CD4-positive, CD25-positive, alpha-beta regulatory T cell (primary cell): Measurements from ENCODE around the gene BRINP3. TPM values are rescaled to one million over a fixed set of nuclear protein-coding genes. Genes with fewer than 3 reads are reported as not detected.

Experiments
- ATAC-seq, 2 donors: fragments of 150-1000 bp; cut with Tn5 transposase; one replicate each; pipeline ENCODE4 v1.10.0; 2021; ENCODE audit warnings: low read depth in 2 of 2, moderate number of reproducible peaks in 2 of 2, moderate library complexity in 1 of 2
- DNase-seq, 3 donors: peaks; one replicate each; pipeline versions ENCODE4 v3.0.0 to v3.0.0-alpha.2; 2012 to 2022; ENCODE audit warnings: mixed read lengths in 1 of 3
- H3K27ac ChIP-seq: one replicate; pipeline ENCODE4 v1.7.0; 2013; ENCODE audit warnings: mild to moderate bottlenecking, low read length; ENCODE audit not compliant: insufficient read depth, poor library complexity, severe bottlenecking
- H3K27me3 ChIP-seq: one replicate; pipeline ENCODE4 v1.7.0; 2013; ENCODE audit warnings: low read length; ENCODE audit not compliant: control insufficient read depth, insufficient read depth
- H3K36me3 ChIP-seq: one replicate; pipeline ENCODE4 v1.7.0; 2013; ENCODE audit warnings: mild to moderate bottlenecking, low read length, moderate library complexity; ENCODE audit not compliant: control insufficient read depth, insufficient read depth
- H3K4me1 ChIP-seq: 2 replicates; pipeline ENCODE4 v1.7.0; 2013; ENCODE audit warnings: mild to moderate bottlenecking, low read length; ENCODE audit not compliant: insufficient read depth, control insufficient read depth, poor library complexity, severe bottlenecking
- H3K4me3 ChIP-seq: one replicate; pipeline ENCODE4 v1.7.0; 2013; ENCODE audit warnings: low read depth, mild to moderate bottlenecking, low read length, moderate library complexity
- H3K9me3 ChIP-seq, 2 experiments: 1 replicate in 1 of 2; 2 replicates in 1 of 2; pipeline ENCODE4 v1.7.0; 2013; ENCODE audit warnings: low read length in 2 of 2, mild to moderate bottlenecking in 1 of 2, moderate library complexity in 1 of 2; ENCODE audit not compliant: control insufficient read depth in 2 of 2
- H3K27ac Mint-ChIP-seq, 3 donors: one replicate each; pipeline ENCODE4 v1.8.0; 2020 to 2022; ENCODE audit warnings: mild to moderate bottlenecking in 3 of 3, mixed read lengths in 3 of 3, moderate library complexity in 2 of 3
- H3K27me3 Mint-ChIP-seq: one replicate; pipeline ENCODE4 v1.8.0; 2022; ENCODE audit warnings: mild to moderate bottlenecking, mixed read lengths
- H3K36me3 Mint-ChIP-seq: one replicate; pipeline ENCODE4 v1.8.0; 2020; ENCODE audit warnings: mixed read lengths
- H3K4me1 Mint-ChIP-seq, 4 donors: one replicate each; pipeline ENCODE4 v1.8.0; 2020 to 2022; ENCODE audit warnings: mixed read lengths in 4 of 4, mild to moderate bottlenecking in 1 of 4
- H3K4me3 Mint-ChIP-seq, 4 donors: one replicate each; pipeline ENCODE4 v1.8.0; 2020 to 2022; ENCODE audit warnings: mild to moderate bottlenecking in 4 of 4, mixed read lengths in 4 of 4, moderate library complexity in 3 of 4
- H3K9me3 Mint-ChIP-seq, 7 donors: one replicate each; pipeline ENCODE4 v1.8.0; 2020 to 2022; ENCODE audit warnings: mixed read lengths in 7 of 7, mild to moderate bottlenecking in 3 of 7, moderate library complexity in 2 of 7
- polyA plus RNA-seq, 4 donors: library from polyadenylated mRNA; unstranded; fragments of 300-500 nt; fragmentation: Illumina TruSeq; gene quantifications; one replicate each; pipeline ENCODE4 v1.2.3, GENCODE V29; 2021
- total RNA-seq: library from RNA; stranded (reverse); gene quantifications from one replicate; pipeline ENCODE4 v1.2.3, GENCODE V29; 2022

BRINP3 gene
- total and polyA plus RNA-seq, 5 donors from 2014 or later = not detected

- no peak overlapping the region for H3K4me3 Mint-ChIP-seq
- H3K36me3 ChIP-seq = no peaks in the 10 kb centered on the region
These were observed 74.3 kb downstream of the BRINP3 start for GRCh38 chr1:190403402-190403801.

GRCh38 chr1:190399233-190399632, 78.4 kb downstream of the BRINP3 start:
- H3K9me3 Mint-ChIP-seq = peaks cover 4 to 15% (median 5%) of the 10 kb centered on the region in 7 donors
- no peaks in the 10 kb centered on the region for H3K4me1 Mint-ChIP-seq
- H3K27ac Mint-ChIP-seq = no peak overlapping the region
- Histone ChIP-seq H3K4me1 (no peaks in the 10 kb centered on the region), H3K36me3 (no peaks in the 10 kb centered on the region), H3K27ac (no peak overlapping the region), H3K4me3 (no peak overlapping the region), H3K9me3 (no peaks in the 10 kb centered on the region), H3K27me3 (no peaks in the 10 kb centered on the region)
- no peak for ATAC-seq
- H3K36me3 Mint-ChIP-seq = no peaks in the 10 kb centered on the region
- H3K4me3 Mint-ChIP-seq = no peak overlapping the region
- no peak for DNase-seq
- H3K27me3 Mint-ChIP-seq = no peaks in the 10 kb centered on the region

More at GRCh38 chr1:190403402-190403801, 74.3 kb downstream of the BRINP3 start:
- no peak for DNase-seq
- no peaks in the 10 kb centered on the region for H3K27me3 Mint-ChIP-seq
- Histone ChIP-seq H3K4me1 (no peaks in the 10 kb centered on the region), H3K27ac (no peak overlapping the region), H3K9me3 (no peaks in the 10 kb centered on the region), H3K27me3 (no peaks in the 10 kb centered on the region), H3K4me3 (no peak overlapping the region)
- no peaks in the 10 kb centered on the region for H3K36me3 Mint-ChIP-seq
- no peak for ATAC-seq
- no peaks in the 10 kb centered on the region for H3K4me1 Mint-ChIP-seq
- peaks cover 0 to 9% (median 4%) of the 10 kb centered on the region in 7 donors for H3K9me3 Mint-ChIP-seq
- no peak overlapping the region for H3K27ac Mint-ChIP-seq

- H3K4me3 Mint-ChIP-seq = no peak overlapping the region
- Histone ChIP-seq H3K4me3 (no peak overlapping the region), H3K9me3 (no peaks in the 10 kb centered on the region), H3K4me1 (no peaks in the 10 kb centered on the region), H3K36me3 (no peaks in the 10 kb centered on the region), H3K27ac (no peak overlapping the region), H3K27me3 (no peaks in the 10 kb centered on the region)
- no peaks in the 10 kb centered on the region for H3K36me3 Mint-ChIP-seq
- DNase-seq = no peak
- H3K4me1 Mint-ChIP-seq = no peaks in the 10 kb centered on the region
- H3K27me3 Mint-ChIP-seq = no peaks in the 10 kb centered on the region
- ATAC-seq = no peak
- H3K9me3 Mint-ChIP-seq = peaks cover 0 to 22% (median 2%) of the 10 kb centered on the region in 7 donors
- no peak overlapping the region for H3K27ac Mint-ChIP-seq
These were observed 86.1 kb downstream of the BRINP3 start for GRCh38 chr1:190391582-190391981.

- Histone ChIP-seq H3K27ac (no peak overlapping the region), H3K9me3 (no peaks in the 10 kb centered on the region), H3K27me3 (no peaks in the 10 kb centered on the region), H3K36me3 (no peaks in the 10 kb centered on the region), H3K4me1 (no peaks in the 10 kb centered on the region), H3K4me3 (no peak overlapping the region)
- no peak for DNase-seq
- Mint-ChIP-seq H3K36me3 (no peaks in the 10 kb centered on the region), H3K9me3 (peaks cover 5 to 21% (median 7%) of the 10 kb centered on the region in 7 donors), H3K27me3 (no peaks in the 10 kb centered on the region), H3K4me1 (no peaks in the 10 kb centered on the region), H3K4me3 (no peak overlapping the region), H3K27ac (no peak overlapping the region)
- no peak for ATAC-seq
These were observed 99.7 kb downstream of the BRINP3 start for GRCh38 chr1:190377991-190378390.

- no peak overlapping the region for H3K4me3 Mint-ChIP-seq
- Histone ChIP-seq H3K36me3 (no peaks in the 10 kb centered on the region), H3K4me3 (no peak overlapping the region), H3K4me1 (no peaks in the 10 kb centered on the region), H3K27me3 (no peaks in the 10 kb centered on the region), H3K27ac (no peak overlapping the region), H3K9me3 (no peaks in the 10 kb centered on the region)
- no peak overlapping the region for H3K27ac Mint-ChIP-seq
- H3K27me3 Mint-ChIP-seq = no peaks in the 10 kb centered on the region
- H3K36me3 Mint-ChIP-seq = no peaks in the 10 kb centered on the region
- H3K4me1 Mint-ChIP-seq = no peaks in the 10 kb centered on the region
- H3K9me3 Mint-ChIP-seq = peaks cover 5 to 17% (median 7%) of the 10 kb centered on the region in 7 donors
- DNase-seq (no peak), ATAC-seq (no peak)
These were observed 100.4 kb downstream of the BRINP3 start for GRCh38 chr1:190377294-190377693.

- no peak overlapping the region for H3K4me3 Mint-ChIP-seq
- no peak for ATAC-seq
- Histone ChIP-seq H3K9me3 (no peaks in the 10 kb centered on the region), H3K4me1 (no peaks in the 10 kb centered on the region), H3K27me3 (no peaks in the 10 kb centered on the region), H3K36me3 (no peaks in the 10 kb centered on the region), H3K4me3 (no peak overlapping the region), H3K27ac (no peak overlapping the region)
- H3K27ac Mint-ChIP-seq = no peak overlapping the region
- H3K9me3 Mint-ChIP-seq = peaks cover 3 to 21% (median 7%) of the 10 kb centered on the region in 7 donors
- H3K27me3 Mint-ChIP-seq = no peaks in the 10 kb centered on the region
- no peaks in the 10 kb centered on the region for H3K36me3 Mint-ChIP-seq
- DNase-seq = no peak
- no peaks in the 10 kb centered on the region for H3K4me1 Mint-ChIP-seq
These were observed 101.6 kb downstream of the BRINP3 start for GRCh38 chr1:190376044-190376443.

- Histone ChIP-seq H3K4me3 (no peak overlapping the region), H3K36me3 (no peaks in the 10 kb centered on the region), H3K27ac (no peak overlapping the region), H3K9me3 (no peaks in the 10 kb centered on the region), H3K4me1 (no peaks in the 10 kb centered on the region), H3K27me3 (no peaks in the 10 kb centered on the region)
- H3K9me3 Mint-ChIP-seq = peaks cover under 1 to 11% (median 3%) of the 10 kb centered on the region in 7 donors
- H3K27ac Mint-ChIP-seq = no peak overlapping the region
- no peaks in the 10 kb centered on the region for H3K4me1 Mint-ChIP-seq
- no peak overlapping the region for H3K4me3 Mint-ChIP-seq
- H3K27me3 Mint-ChIP-seq = no peaks in the 10 kb centered on the region
- H3K36me3 Mint-ChIP-seq = no peaks in the 10 kb centered on the region
- DNase-seq (no peak), ATAC-seq (no peak)
These were observed 103.8 kb downstream of the BRINP3 start for GRCh38 chr1:190373705-190374336.

- no peaks in the 10 kb centered on the region for H3K27me3 ChIP-seq
- Mint-ChIP-seq H3K27me3 (no peaks in the 10 kb centered on the region), H3K4me3 (no peak overlapping the region), H3K27ac (no peak overlapping the region), H3K36me3 (no peaks in the 10 kb centered on the region), H3K9me3 (peaks cover 2 to 22% (median 8%) of the 10 kb centered on the region in 7 donors), H3K4me1 (no peaks in the 10 kb centered on the region)
- DNase-seq (no peak), ATAC-seq (no peak)
- no peaks in the 10 kb centered on the region for H3K36me3 ChIP-seq
- H3K9me3 ChIP-seq = peaks cover 0 to 7% of the 10 kb centered on the region in 2 experiments
- H3K27ac ChIP-seq = no peak overlapping the region
- H3K4me3 ChIP-seq = no peak overlapping the region
- H3K4me1 ChIP-seq = no peaks in the 10 kb centered on the region
These were observed 110.5 kb downstream of the BRINP3 start for GRCh38 chr1:190367200-190367599.
